ENCODE results near the gene TMEM72. TPM values are rescaled to one million over a fixed set of nuclear protein-coding genes. Genes with fewer than 3 reads are reported as not detected.

TMEM72 gene
- total and polyA plus RNA-seq, 2 experiments from 2014 or later = not detected

DNA sequence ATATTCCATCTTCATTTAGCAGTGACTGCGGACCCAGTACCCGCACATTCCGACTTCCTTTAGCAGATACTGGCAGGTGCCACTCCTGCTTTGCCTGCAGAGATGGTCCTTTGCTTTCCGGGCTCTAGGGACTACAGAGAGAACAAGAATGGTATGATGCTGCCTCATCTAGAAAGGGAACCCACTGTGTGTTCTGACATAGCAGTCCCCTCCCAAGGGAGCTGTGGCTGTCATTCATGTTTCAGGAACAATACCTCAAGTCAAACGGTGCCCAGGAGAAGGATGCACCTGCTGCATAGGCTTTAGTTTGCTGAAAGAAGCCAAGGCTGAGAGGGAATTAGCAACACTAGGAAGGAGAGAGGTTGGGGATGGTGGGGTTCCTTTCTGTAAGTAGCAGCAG is 15.9 kb upstream of the TMEM72 start:
- no peaks in the 10 kb centered on the region for H3K36me3 ChIP-seq (ENCODE audit: insufficient read depth)
- H3K27ac Mint-ChIP-seq = no peak overlapping the region
- no peaks in the 10 kb centered on the region for H3K27me3 ChIP-seq (ENCODE audit: insufficient read depth)
- H3K9me2 ChIP-seq (ENCODE audit: insufficient read depth) = no peaks in the 10 kb centered on the region
- H3K9me3 Mint-ChIP-seq = no peaks in the 10 kb centered on the region
- peaks cover 2% of the 10 kb centered on the region; the same call in 1 of the 3 replicates for H3K36me3 Mint-ChIP-seq (ENCODE audit: low read depth)
- H3K4me1 ChIP-seq (ENCODE audit: insufficient read depth) = 0 out of 2 replicates have a peak, but pooled peaks cover 6% of the 10 kb centered on the region
- no peaks in the 10 kb centered on the region for H3K79me2 ChIP-seq (replicated peaks; ENCODE audit: insufficient read depth)
- H3F3A ChIP-seq (replicated peaks; ENCODE audit: low read depth) = no peaks in the 10 kb centered on the region
- H3K27ac ChIP-seq (ENCODE audit: low read depth) = no peak overlapping the region
- H3K4me3 ChIP-seq = no peak overlapping the region
- DNase-seq (ENCODE audit: low spot score) = no peak
- H3K27me3 Mint-ChIP-seq (ENCODE audit: insufficient read depth, low read depth, poor library complexity) = peaks cover 9% of the 10 kb centered on the region
- no peaks in the 10 kb centered on the region for H4K20me1 ChIP-seq (replicated peaks; ENCODE audit: insufficient read depth)
- ATAC-seq = no peak
- H2AFZ ChIP-seq = no peak overlapping the region
- TF ChIP-seq ZNF114 (CRISPR knock-in tag; IDR thresholded peaks at IDR 0.05) (no peak), NANOG (IDR thresholded peaks at IDR 0.05; ENCODE audit: borderline replicate concordance) (no peak), EZH2phosphoT487 (IDR thresholded peaks at IDR 0.05; ENCODE audit: unreplicated experiment) (no peak), JUNB (IDR thresholded peaks at IDR 0.05; ENCODE audit: unreplicated experiment) (no peak), CTCF (conservative IDR thresholded peaks at IDR 0.05; ENCODE audit: low read depth in 2 of 2) (no peak), ZNF331 (CRISPR knock-in tag; IDR thresholded peaks at IDR 0.05; ENCODE audit: low read depth) (no peak), EZH2 (IDR thresholded peaks at IDR 0.05; ENCODE audit: low read depth, unreplicated experiment) (no peak), STAT1 (IDR thresholded peaks at IDR 0.05; ENCODE audit: unreplicated experiment) (no peak), ETS1 (IDR thresholded peaks at IDR 0.05) (no peak), CREB1 (CRISPR knock-in tag; IDR thresholded peaks at IDR 0.05; ENCODE audit: low read depth) (no peak), REST (IDR thresholded peaks at IDR 0.05; ENCODE audit: unreplicated experiment) (no peak)
- no peak overlapping the region for H3K4me2 ChIP-seq
- H3K4me3 Mint-ChIP-seq = no peak overlapping the region
- peaks cover 13% of the 10 kb centered on the region; the same call in 2 of the 3 replicates for H3K4me1 Mint-ChIP-seq

Measured in GM23338 (cell line).